GM18505 (cell line): Measurements from ENCODE around the gene KRT3.

Source experiments
- ATAC-seq: cut with Tn5 transposase; IDR thresholded peaks from one replicate; pipeline ENCODE4 v1.9.1; 2021; ENCODE audit not compliant: unreplicated experiment
- POLR2A ChIP-seq: IDR thresholded peaks from 4 replicates; pipeline ENCODE4 v1.6.1; 2011; ENCODE audit warnings: borderline replicate concordance; ENCODE audit not compliant: insufficient read depth, insufficient read length; ENCODE audit errors: extremely low read depth

Gene KRT3

DNA sequence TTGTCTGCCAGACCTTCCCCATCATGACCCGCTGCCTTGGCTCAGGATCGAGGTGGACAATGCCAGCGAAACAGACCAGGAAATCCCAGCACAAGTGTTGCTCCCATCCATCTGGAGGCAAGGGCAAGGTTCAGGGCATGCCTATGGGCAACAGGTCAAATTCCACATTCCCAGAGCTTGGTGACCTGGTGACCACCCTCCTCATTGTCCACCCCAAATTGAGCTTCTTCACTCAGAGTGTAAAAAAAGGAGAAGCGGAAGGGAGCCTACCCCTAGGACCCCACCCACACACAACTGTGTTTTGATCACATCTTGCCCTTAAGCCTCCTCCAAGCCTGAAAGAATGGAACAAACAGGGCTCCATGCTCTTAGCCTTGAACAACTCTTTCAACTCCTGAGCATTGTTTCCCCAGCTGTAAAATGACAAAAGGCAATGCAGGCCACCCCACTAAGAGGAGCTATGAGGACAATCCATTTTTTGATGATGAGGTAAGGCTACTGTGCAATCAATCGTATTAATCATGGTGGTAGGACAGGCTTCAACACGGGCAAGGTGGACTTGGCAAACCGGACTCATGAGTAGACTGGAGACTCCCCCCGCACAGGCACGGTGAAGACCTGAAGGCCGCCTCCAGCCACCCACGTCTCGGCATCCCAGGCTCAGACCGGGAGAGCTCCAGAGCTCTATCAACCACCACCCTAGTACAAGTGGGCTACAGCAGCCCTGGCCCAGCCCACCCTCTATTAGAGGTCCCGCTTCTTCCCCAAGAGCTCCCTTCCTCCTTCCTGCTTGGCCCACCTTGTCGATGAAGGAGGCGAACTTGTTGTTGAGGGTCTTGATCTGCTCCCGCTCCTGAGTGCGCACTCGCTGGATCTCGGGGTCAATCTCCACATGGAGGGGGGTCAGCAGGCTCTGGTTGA, 37.3 kb upstream of the KRT3 start:
- no peak for ATAC-seq
- TF ChIP-seq POLR2A: no peak

DNA sequence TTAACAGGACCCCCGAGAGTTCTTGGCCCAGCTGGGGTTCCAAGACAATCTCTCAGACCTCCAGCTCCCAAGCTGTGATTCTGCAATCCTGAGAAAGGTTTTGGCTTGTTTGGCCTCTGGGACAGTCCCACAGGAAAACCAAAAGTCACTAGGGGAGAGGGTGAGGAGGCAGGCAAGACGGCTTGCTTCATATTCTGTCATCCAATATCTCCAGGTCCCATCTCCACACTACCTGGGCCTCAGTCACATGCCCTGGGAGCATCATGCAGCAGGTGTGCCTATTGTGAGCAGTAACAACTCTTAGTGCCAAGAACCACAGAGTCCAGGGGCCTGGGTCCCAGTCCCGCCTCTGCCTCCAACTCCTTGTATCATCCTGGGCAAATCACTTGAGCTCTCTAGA, 36.5 kb upstream of the KRT3 start:
- ATAC-seq: no peak
- TF ChIP-seq POLR2A: no peak

DNA sequence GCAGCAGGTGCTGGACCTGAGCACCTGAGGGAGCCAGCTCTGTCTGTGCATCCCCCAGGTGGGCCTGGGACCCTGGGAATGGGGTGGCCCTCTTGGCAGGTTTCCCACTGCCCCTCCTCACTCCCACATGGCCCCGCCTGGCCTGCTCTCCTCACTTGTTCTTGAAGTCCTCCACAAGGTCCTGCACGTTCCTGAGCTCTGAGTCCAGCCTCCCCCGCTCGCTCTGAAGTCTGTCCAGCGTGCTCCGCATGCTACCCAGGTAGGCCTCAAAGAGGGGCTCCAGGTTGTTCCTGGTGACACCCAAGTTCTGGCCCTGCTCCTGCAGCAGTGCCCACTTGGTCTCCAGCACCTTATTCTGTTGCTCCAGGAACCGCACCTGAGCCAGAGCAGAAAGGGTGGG, 35.3 kb upstream of the KRT3 start:
- ATAC-seq: no peak

DNA sequence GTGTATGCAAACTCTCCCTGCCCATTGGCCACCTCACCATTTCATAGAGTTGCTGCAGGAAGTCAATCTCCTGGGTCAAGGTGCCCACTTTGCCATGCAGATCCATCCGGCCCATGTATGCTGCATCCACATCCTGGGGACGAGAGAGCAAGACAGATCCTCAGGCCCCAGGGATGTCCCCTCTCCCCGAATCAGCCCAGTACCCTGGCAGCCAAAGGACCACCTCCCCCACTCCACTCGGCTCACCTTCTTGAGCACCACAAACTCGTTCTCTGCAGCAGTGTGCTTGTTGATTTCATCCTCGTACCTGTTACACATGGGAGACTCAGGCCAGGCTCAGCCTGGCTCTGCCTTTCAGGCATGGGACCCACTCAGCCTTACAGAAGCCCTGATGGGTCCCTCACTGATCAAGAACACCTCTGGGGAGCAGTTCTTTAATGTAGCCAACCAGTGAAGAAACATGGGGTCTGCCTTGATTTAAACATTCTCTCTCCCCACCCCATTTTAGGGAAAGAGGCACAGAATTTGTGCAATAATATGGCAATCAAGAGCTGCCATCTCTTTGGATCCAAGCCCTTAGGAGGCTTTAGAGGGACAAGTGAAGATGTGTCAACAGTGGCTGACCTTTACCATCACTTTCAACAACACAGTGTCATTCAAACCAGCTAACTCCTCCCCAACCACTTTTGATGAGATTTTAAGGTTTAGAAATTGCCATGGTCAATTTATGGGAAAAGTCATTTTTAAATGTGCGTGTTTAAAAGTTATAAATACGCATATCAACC, 34.3 kb upstream of the KRT3 start:
- ATAC-seq: no peak
- TF ChIP-seq POLR2A: no peak

More for the DNA sequence above, 35.3 kb upstream of the KRT3 start:
- no peak for TF ChIP-seq POLR2A

DNA sequence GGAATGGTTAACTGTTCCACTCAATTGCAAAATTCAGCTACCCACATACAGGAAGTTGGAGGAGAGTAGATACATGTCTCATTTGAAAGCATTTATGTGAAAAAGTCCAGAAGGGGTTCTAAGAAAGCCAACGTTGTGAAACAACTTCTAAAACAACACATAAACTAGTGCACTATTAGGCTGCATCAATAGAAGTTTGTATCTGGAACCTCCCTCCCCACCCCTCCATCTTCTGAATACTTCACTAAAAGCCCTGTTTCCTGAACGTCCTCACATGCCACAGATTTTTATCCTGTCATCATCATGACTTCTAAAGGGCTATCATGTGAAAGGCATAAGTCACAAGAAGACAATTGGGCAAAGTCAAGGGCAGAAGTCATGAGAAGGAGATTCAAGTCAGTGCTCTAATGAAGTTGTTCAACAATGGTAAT, 32.7 kb upstream of the KRT3 start:
- no peak for ATAC-seq
- no peak for TF ChIP-seq POLR2A

DNA sequence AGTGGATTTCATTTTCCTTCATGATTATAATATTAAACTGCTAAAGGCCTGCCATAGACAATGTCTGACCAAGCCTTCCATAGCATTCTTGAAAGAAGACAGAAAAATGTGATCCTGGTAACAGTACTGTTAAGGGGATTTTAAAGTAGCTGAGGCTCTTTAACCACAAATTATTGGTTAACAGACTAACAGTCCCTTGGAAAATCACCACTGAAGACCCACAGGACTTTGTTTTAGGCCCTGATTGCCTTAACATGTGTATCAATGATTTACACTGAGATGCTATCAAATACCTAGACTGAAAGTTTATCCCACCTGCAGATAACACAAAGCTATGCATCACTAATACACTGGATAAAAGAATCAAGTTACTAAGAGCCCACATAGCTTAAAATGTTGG, 32.2 kb upstream of the KRT3 start:
- TF ChIP-seq POLR2A: no peak
- no peak for ATAC-seq

DNA sequence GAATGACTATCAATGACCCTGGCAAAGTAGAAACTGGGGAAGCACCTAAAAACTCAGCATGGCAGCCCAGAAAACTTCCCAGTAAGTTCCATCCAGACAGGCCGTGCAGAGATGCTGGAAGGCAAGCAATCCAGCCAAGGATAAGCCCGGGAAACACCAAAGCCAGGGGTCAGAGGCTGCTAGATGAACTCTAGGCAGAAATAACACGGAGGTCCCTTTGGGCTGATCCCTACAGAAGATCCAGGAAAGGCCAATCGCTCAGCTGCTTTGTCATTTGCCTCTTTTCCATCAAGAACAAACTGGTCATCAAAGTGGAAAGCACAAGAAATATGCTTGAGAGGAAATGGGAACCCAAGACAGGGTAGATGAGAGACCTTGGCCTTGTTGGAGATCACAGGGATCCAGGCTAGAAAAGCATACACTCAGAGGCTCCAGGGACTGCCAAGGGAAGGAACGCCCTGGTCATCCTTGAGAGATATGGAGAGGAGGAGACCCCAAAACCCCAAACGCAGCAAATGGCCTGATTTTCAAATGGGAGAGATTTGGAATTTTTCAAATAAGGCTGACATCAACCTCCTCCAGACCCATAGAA, 31.7 kb upstream of the KRT3 start:
- TF ChIP-seq POLR2A: no peak
- ATAC-seq: no peak

DNA sequence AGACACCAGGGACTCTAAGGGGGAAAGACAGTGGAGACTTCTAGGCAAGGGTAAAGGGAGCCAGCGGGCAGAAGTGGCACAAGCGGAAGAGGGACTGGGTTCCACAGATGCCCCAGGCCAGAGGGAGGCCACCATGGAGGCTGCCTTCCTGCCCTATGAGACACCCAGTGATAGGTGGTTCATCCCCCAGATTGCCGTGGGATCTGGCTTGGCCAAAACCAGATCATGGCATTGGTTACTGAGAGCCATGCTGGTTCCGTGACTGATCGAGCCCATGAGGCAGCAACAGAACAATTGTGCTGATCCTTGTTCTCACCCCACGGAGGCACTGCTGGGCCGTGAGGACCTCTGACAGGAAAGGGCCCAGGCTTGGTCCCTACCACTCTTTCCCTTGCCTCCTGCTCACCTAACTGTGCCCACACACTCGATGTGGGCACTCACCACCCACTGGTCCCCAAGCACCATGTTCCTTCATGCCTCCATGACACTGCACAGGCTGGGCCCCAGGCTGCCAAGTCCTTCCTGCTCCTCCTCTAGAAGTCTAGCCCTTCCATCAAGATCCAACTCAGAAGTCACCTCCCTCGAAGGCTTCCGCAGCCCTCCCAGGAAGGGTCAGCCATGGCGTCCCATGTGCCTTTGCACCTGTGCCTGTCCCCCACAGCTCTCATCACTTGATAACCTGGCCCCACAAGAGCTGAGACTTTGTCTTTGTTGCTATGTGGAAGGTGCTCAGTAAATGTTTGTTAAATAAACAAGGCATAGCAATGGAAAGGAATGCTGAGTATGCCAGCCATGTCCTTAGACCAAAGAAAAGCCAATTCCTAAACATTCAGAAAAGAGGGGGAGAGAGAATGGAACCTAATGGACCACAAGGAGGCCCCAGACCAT, 30.9 kb upstream of the KRT3 start:
- TF ChIP-seq POLR2A: no peak
- ATAC-seq: no peak

DNA sequence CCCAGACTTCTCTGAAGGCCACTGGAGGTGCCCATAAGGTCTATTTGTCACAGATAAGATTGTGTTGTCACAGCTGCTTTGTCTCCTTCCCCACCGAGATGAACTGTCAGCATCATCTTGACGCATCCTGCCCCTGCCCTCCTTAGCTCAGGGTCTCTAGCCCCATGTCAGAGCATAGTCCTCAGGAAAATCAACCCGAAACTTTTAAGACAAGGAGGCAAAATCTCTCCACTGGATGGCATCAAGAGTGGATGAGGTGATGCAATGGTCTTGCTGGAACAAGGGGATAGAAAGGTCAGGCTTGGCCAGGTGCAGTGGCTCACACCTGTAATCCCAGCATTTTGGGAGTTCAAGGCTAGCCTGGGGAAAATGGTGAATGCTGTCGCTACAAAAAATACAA, 30.0 kb upstream of the KRT3 start:
- no peak for ATAC-seq
- TF ChIP-seq POLR2A: no peak

DNA sequence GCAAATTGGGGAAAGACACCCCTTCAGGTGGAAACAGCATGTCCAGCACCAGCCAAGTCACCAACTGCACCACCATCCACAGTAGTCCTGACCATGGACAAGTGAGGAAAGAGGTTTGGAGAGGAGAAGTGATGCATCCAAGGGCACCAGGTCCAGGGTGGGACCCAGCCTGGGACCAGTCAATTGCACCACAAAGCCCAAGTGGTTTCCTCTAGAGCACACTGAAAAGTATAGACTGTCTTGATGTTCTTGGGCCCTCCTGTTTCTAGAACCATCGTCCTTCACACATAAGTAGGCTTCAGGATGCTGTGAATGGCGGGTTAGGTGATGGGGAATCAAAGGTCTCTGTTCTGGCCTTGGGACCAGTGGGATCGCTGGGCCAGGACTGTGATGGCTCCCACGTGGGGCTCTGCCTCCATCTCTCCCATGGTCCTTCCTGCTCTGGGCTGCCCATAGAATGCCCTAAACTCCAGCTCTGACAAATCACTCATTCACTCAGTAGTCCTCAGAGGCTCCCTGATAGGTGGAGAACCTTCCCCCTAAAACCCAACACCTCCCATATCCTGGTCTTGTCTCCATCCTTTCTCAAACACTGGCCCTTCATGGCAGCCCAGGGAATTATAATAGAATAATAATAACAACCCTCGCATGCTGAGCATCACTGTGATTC, 29.0 kb upstream of the KRT3 start:
- no peak for ATAC-seq
- TF ChIP-seq POLR2A: no peak

DNA sequence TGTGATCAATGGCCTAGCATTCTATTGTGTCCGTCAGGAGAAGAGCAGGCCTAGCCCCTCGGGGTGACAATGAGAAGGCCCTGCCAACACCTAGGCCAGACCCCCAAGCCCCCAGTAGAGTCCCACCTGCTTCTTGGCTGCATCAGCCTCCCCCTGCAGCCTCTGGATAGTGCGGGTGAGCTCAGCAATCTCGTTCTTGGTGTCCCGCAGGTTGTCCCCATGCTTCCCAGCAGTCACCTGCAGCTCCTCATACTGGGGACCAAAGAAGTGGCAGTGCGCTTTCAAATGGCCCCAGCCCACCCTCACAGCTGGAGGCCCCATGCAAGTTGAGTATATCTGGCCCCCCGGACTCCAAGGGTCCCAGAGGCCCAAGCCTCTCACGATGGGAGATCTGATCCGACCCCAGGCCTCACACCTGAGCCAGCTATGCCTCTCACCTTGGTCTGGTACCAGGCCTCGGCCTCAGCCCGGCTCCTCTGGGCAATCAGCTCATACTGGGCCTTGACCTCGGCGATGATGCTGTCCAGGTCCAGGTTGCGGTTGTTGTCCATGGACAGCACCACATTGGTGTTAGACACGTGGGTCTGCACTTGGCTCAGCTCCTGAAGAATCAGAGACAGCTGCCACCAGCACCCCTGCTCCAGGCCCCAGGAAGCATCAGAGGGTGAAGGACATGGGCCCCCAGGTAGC, 28.0 kb upstream of the KRT3 start:
- no peak for ATAC-seq
- no peak for TF ChIP-seq POLR2A
